ENCODE measurements around the gene GP5.

The GP5 gene, protein sequence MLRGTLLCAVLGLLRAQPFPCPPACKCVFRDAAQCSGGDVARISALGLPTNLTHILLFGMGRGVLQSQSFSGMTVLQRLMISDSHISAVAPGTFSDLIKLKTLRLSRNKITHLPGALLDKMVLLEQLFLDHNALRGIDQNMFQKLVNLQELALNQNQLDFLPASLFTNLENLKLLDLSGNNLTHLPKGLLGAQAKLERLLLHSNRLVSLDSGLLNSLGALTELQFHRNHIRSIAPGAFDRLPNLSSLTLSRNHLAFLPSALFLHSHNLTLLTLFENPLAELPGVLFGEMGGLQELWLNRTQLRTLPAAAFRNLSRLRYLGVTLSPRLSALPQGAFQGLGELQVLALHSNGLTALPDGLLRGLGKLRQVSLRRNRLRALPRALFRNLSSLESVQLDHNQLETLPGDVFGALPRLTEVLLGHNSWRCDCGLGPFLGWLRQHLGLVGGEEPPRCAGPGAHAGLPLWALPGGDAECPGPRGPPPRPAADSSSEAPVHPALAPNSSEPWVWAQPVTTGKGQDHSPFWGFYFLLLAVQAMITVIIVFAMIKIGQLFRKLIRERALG

DNA sequence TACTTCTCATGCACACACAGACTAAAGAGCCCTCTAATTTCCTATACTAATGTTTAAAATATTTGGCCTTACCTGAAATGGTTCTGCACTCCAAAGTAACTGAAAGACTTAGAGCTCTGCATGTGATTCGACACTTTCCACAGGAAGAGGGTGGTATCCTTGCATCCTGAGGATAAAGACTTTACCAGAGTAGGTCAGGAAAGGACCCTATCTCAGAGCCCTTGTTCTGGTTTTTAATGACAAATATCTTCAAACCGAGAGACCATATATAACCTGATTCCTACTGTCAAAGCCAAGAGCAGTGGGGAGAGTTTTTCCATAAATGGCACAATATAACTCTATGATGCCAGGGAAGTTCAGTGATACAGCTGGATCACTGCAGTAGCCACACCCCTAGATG is at the start of gene GP5:
GP5 (minus strand) TSS at position 101 of the 400 bp plus-strand sequence. CDS start 984 bp downstream, outside the sequence.
- Mint-ChIP-seq H3K36me3 (ENCODE audit: low read depth) (peaks cover 12% of the 10 kb centered on the region), H3K4me1 (ENCODE audit: low read depth) (peaks cover 54% of the 10 kb centered on the region), H3K27ac (no peak within 1 kb of the TSS), H3K27me3 (peaks cover 22% of the 10 kb centered on the region), H3K4me3 (peak within 1 kb of the TSS; percentile 78), H3K9me3 (no peaks in the 10 kb centered on the region)

DNA sequence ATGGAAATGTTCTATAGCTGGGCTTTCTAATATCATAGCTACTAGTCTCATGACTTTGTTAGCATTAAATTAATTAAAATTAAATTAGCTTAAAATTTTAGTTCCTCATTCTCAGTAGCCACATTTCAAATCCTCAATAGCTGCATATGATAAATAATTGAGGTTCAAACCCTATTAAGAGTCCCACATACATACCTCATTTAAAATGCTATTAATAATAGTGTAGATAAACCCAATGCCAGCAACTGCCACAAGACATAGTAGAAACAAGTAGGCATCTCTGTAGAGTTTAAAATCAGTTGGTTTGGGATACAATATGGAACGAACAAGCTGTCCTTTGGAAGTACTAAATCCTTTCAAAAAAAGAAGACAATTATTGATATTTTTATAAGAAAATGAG is 48.6 kb upstream of the GP5 start:
- no peak overlapping the region for H3K27ac Mint-ChIP-seq
- H3K27me3 Mint-ChIP-seq, result no peaks in the 10 kb centered on the region
- no peaks in the 10 kb centered on the region for H3K9me3 Mint-ChIP-seq
- H3K4me3 Mint-ChIP-seq, result no peak overlapping the region
- peaks cover 82% of the 10 kb centered on the region for H3K36me3 Mint-ChIP-seq (ENCODE audit: low read depth)
- H3K4me1 Mint-ChIP-seq (ENCODE audit: low read depth), result no peaks in the 10 kb centered on the region

DNA sequence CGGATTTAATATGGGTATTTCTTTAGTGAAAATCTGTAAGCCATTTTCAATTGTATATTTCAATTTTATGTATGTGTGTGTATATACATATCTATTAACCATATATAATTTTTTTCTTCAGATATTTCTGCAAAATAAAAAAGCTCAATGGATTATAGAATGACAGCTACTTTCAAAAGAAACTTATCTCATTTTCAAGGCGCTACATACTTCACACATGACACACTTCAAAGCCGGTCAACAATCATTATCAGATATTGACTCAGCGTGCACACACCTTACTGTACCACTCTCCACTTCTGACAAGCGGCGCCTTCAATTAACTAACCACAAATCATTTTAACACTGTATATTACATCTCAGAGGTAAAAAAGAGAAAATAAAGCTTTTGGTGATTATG is 48.1 kb upstream of the GP5 start:
- Mint-ChIP-seq H3K36me3 (ENCODE audit: low read depth) (peaks cover 84% of the 10 kb centered on the region), H3K4me3 (no peak overlapping the region), H3K4me1 (ENCODE audit: low read depth) (no peaks in the 10 kb centered on the region), H3K27me3 (no peaks in the 10 kb centered on the region), H3K9me3 (no peaks in the 10 kb centered on the region), H3K27ac (no peak overlapping the region)

DNA sequence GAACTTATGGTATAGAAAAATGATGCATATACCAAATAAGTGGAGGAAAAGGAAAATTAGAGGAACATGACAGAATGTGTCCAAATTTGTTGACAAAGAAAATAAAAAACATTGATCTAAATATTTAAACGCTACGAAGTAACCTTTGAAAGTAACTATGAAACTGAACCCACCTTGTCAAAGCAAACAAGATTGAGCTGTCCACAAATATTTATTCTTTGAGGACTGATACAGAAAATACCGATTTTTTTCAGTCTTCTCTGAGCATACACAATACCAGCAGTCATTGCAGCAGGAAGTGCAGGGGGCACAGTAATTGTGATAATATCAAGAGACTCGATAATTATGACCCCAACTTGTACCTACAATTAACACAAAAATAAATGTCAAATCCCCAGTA is 47.7 kb upstream of the GP5 start:
- Mint-ChIP-seq H3K4me3 (no peak overlapping the region), H3K36me3 (ENCODE audit: low read depth) (peaks cover 84% of the 10 kb centered on the region), H3K4me1 (ENCODE audit: low read depth) (no peaks in the 10 kb centered on the region), H3K9me3 (no peaks in the 10 kb centered on the region), H3K27ac (no peak overlapping the region), H3K27me3 (no peaks in the 10 kb centered on the region)

DNA sequence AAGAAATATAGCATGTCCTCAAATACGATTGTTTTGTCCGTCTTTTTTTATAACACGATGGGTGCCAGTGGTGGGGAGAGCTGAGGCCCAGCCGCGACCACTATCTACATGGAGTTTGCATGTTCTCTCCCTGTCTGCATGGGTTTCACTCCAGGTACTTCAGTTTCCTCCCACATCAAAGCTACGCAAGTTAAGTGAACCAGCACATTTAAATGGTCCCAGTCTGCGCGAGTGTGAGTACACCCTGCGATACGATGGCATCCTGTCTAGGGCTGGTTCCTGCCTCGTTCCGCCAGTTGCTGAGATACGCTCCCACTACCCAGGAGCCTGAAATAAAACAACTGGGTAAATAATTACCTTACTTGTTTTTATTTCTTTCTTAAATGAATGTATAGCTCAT is 47.1 kb upstream of the GP5 start:
- no peak overlapping the region for H3K4me3 Mint-ChIP-seq
- peaks cover 84% of the 10 kb centered on the region for H3K36me3 Mint-ChIP-seq (ENCODE audit: low read depth)
- no peaks in the 10 kb centered on the region for H3K4me1 Mint-ChIP-seq (ENCODE audit: low read depth)
- no peak overlapping the region for H3K27ac Mint-ChIP-seq
- no peaks in the 10 kb centered on the region for H3K27me3 Mint-ChIP-seq
- no peaks in the 10 kb centered on the region for H3K9me3 Mint-ChIP-seq

DNA sequence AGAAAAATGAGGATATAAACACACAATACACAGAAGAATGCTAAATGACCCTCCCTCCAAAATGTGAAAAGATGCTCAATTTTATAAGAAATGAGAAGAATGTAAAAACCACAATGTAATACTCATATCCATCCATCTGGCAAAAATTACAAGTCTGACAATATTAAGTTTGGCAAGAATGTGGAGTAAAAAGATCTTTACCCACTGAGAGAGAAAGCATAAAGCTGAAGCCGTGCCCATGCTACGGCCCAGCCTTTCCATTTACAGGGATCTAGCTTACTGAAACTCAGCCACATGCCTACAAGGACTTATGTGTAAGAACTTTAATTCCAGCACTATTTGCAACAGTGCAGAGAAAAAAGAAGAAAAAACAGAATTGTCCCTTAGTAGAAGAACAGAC is 44.8 kb upstream of the GP5 start:
- Mint-ChIP-seq H3K4me3 (no peak overlapping the region), H3K4me1 (ENCODE audit: low read depth) (no peaks in the 10 kb centered on the region), H3K9me3 (no peaks in the 10 kb centered on the region), H3K27me3 (no peaks in the 10 kb centered on the region), H3K27ac (no peak overlapping the region), H3K36me3 (ENCODE audit: low read depth) (peaks cover 86% of the 10 kb centered on the region)

DNA sequence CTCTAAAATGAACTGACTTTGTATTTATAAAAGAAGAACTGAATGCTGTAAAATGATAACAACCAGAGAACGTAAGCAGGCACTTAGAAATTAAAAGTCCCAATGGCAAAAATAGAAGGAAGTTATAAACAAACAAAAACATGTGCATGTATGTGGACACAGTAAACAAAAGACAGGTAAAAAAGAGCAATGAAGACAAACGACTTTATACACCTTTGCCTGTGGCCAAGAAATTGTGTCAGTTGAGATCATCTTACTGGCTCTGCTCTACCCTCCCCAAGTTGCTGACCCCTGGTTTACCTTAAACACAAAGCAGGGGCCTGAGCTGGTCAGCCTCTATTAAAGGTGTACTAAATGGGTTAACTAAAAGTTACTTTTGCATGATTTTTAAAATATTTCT is 41.7 kb upstream of the GP5 start:
- H3K4me1 Mint-ChIP-seq (ENCODE audit: low read depth), result peaks cover 6% of the 10 kb centered on the region
- no peaks in the 10 kb centered on the region for H3K9me3 Mint-ChIP-seq
- H3K27me3 Mint-ChIP-seq, result no peaks in the 10 kb centered on the region
- H3K36me3 Mint-ChIP-seq (ENCODE audit: low read depth), result peaks cover 86% of the 10 kb centered on the region
- H3K4me3 Mint-ChIP-seq, result no peak overlapping the region
- H3K27ac Mint-ChIP-seq, result no peak overlapping the region

DNA sequence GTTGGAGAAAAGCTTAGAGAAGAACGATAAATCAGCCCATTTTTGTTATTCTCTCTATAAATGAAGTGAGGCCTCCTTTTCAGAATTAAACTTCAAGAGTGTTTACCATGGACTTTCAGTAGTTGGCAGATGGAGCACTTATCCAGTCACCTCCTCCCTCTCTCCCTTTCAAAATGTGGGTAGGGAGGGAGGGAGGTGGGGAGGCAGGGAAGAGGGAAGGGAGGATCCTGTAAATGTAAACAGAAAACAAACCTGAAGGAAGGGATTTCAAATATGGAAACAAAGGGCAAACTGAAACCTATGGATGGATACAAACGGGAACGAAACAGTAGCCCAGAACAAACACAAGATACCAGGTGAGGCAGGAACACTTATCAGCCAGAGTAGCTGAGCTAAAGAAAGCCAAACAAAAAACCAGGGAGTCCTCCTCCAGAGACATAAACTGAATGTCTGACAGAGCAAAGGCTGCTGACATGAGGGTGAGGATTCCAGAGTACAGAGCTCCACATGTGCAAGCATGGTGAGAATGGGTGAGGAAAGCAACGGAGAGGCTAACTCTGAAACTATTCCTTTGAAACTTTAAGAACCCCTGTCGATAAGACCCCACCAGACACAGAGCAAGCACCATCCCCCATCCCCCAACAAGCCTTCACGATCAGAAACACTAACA is 41.0 kb upstream of the GP5 start:
- no peak overlapping the region for H3K4me3 Mint-ChIP-seq
- H3K9me3 Mint-ChIP-seq, result no peaks in the 10 kb centered on the region
- no peak overlapping the region for H3K27ac Mint-ChIP-seq
- H3K4me1 Mint-ChIP-seq (ENCODE audit: low read depth), result peaks cover 6% of the 10 kb centered on the region
- no peaks in the 10 kb centered on the region for H3K27me3 Mint-ChIP-seq
- H3K36me3 Mint-ChIP-seq (ENCODE audit: low read depth), result peaks cover 86% of the 10 kb centered on the region

DNA sequence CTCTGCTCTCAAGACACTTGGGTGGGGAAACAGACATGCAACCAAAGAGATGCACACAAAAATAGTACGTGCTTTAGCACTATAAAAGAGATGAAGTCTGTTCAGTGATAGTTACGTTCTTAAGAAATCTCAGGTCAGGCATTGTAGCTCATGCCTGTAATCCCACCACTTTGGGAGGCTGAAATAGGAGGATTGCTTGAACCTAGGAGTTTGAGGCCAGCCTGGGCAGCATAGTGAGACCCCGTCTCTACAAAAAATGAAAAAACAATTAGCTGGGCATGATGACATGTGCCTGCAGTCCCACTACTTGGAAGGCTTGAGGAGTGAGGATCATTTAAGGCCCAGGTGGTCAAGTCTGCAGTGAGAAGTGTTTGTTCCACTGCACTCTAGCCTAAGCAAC is 35.4 kb upstream of the GP5 start:
- Mint-ChIP-seq H3K9me3 (no peaks in the 10 kb centered on the region), H3K27ac (no peak overlapping the region), H3K4me1 (ENCODE audit: low read depth) (peaks cover 6% of the 10 kb centered on the region), H3K27me3 (no peaks in the 10 kb centered on the region), H3K36me3 (ENCODE audit: low read depth) (peaks cover 75% of the 10 kb centered on the region), H3K4me3 (no peak overlapping the region)

DNA sequence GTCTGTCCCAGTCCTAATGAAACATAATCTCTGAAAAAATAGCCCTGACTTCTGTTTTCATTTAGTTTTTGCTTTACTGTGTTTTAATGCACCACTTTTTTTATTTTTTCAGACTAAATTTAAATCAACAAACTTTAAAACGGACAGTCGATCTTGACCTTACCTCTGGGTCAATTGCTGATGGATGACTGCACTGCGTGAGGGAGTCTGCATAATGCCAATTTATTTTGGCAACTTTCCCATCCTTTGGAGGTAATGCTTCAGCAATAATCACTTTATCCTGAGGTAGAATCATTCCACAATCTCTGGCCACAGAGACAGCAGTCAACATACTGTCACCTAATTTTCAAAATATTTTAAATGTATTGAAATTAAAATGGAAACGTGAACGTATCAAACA is 32.5 kb upstream of the GP5 start:
- H3K9me3 Mint-ChIP-seq, result no peaks in the 10 kb centered on the region
- peaks cover 78% of the 10 kb centered on the region for H3K36me3 Mint-ChIP-seq (ENCODE audit: low read depth)
- no peak overlapping the region for H3K4me3 Mint-ChIP-seq
- H3K27ac Mint-ChIP-seq, result no peak overlapping the region
- H3K27me3 Mint-ChIP-seq, result no peaks in the 10 kb centered on the region
- H3K4me1 Mint-ChIP-seq (ENCODE audit: low read depth), result peaks cover 5% of the 10 kb centered on the region

DNA sequence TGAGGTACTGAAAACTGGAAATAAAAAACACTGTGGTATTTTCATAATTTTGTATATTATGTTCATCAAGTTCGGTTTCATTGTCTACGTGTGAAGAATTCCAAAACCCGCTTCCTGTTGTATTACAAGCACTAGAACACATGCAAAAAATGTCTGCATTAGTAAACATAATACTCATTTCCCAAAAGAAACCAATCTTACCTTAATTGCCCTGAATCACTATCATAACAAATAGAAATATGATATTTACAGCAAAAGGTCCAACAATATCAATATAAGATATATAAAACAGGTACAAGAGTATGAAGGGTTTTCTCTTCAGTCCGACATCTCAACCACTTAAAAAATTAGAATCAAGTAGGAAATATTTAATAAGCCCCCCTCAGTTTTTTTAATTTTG is 26.3 kb upstream of the GP5 start:
- Mint-ChIP-seq H3K4me3 (no peak overlapping the region), H3K27me3 (no peaks in the 10 kb centered on the region), H3K36me3 (ENCODE audit: low read depth) (peaks cover 77% of the 10 kb centered on the region), H3K27ac (no peak overlapping the region), H3K9me3 (no peaks in the 10 kb centered on the region), H3K4me1 (ENCODE audit: low read depth) (no peaks in the 10 kb centered on the region)

DNA sequence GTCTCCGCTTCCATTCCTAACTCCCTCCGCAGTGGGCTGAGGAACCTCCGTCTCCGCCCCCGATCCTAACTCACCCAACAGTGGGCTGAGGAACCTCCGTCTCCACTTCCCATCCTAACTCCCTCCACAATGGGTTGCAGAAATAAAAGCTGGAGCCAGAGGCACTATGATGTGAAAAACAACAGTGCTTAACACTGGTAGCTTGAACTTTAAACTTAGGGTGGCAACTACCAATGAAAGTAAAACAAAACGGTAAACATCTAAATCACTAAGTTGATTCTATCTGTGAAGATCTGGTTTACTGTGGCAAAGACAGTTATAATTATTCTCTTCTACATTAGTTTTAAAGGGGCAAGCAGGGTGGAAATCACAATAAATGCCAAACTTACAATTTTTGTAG is 25.9 kb upstream of the GP5 start:
- Mint-ChIP-seq H3K4me3 (no peak overlapping the region), H3K27ac (no peak overlapping the region), H3K27me3 (no peaks in the 10 kb centered on the region), H3K4me1 (ENCODE audit: low read depth) (no peaks in the 10 kb centered on the region), H3K9me3 (no peaks in the 10 kb centered on the region), H3K36me3 (ENCODE audit: low read depth) (peaks cover 76% of the 10 kb centered on the region)

DNA sequence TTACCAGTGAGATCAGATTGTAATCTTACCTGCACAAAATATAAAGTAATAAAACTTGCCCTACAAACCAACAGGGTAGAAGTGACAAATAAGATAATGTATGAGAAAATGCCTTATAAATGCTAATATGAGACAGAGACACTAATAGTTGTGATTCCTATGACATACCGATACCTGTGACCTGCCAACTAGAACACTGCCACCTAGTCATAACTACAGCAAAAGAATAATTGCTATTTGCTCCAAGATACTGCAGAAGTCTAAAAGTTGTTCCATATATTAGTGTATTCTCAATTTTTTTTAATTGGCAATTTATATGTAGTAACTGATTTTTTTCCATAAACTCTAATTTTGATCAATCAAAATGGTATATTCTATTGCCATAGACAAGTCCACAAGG is 25.3 kb upstream of the GP5 start:
- Mint-ChIP-seq H3K9me3 (no peaks in the 10 kb centered on the region), H3K4me3 (no peak overlapping the region), H3K27ac (no peak overlapping the region), H3K27me3 (no peaks in the 10 kb centered on the region), H3K36me3 (ENCODE audit: low read depth) (peaks cover 75% of the 10 kb centered on the region), H3K4me1 (ENCODE audit: low read depth) (no peaks in the 10 kb centered on the region)

DNA sequence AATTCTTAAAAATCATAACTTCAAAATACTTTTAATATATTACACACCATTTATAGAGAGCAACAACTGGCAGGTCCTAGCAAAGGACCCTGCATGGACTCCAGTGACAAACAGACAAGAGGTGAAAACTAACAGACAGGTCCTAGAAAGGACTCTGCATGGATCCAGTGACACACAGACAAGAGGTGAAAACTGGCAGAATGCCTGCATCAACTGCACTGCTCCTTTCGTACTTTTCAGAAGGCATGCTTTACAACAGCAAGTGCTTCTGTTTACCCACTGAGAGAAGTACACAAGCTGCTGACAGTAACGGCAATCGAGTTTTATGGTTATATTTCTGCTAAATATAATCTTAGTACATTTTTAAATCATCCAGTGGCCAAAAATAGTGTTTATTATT is 24.3 kb upstream of the GP5 start:
- H3K27me3 Mint-ChIP-seq, result no peaks in the 10 kb centered on the region
- no peak overlapping the region for H3K27ac Mint-ChIP-seq
- no peak overlapping the region for H3K4me3 Mint-ChIP-seq
- H3K36me3 Mint-ChIP-seq (ENCODE audit: low read depth), result peaks cover 72% of the 10 kb centered on the region
- no peaks in the 10 kb centered on the region for H3K4me1 Mint-ChIP-seq (ENCODE audit: low read depth)
- no peaks in the 10 kb centered on the region for H3K9me3 Mint-ChIP-seq

DNA sequence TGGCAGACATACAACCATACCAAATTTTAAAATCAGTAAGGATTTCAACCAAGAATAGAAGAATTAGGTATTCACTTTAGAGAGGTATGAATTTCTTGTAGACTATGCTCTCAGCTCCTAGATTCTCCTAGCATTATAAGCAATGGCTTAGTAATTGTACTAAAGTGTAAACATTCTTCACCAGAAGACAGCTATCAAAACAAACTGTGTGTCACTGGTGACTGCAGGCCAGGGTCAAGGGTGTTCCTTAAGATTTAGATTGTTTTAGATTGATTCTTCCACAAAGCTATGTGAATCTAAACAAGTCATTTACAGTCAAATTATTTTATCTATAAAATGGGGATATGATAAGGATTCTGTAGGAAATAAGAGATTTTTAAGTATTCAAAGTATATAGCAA is 23.1 kb upstream of the GP5 start:
- H3K27me3 Mint-ChIP-seq, result no peaks in the 10 kb centered on the region
- no peaks in the 10 kb centered on the region for H3K9me3 Mint-ChIP-seq
- H3K4me3 Mint-ChIP-seq, result no peak overlapping the region
- H3K36me3 Mint-ChIP-seq (ENCODE audit: low read depth), result peaks cover 69% of the 10 kb centered on the region
- no peaks in the 10 kb centered on the region for H3K4me1 Mint-ChIP-seq (ENCODE audit: low read depth)
- no peak overlapping the region for H3K27ac Mint-ChIP-seq

Data from stimulated activated naive CD8-positive, alpha-beta T cell treated with anti-CD3 and anti-CD28 coated beads, Interleukin-15, Interleukin-2, amounts not matched to agents 100 ng/mL and 50 ng/mL, for 24 hours (primary cell).